IMR-90 (cell line): Measurements from ENCODE around the gene ASF1A. TPM values are rescaled to one million over a fixed set of nuclear protein-coding genes. Genes with fewer than 3 reads are reported as not detected.

Experiments used
- ATAC-seq: fragments of 200-7000 bp; cut with Tn5 transposase; 2 replicates; pipeline ENCODE4 v1.9.1; 2020; ENCODE audit warnings: low read depth, mild to moderate bottlenecking, moderate library complexity
- BruUV-seq: library from RNA; stranded (reverse); fragments of 400-500 nt; replicated peaks from 2 replicates; lab custom pipeline; 2021; lab: Mats Ljungman, UMichigan
- CTCF ChIA-PET: fragments of 300-600 bp; formaldehyde crosslinking; extraction: SDS; loops from one replicate; lab custom pipeline; 2021; ENCODE audit warnings: antibody characterized with exemption; lab: Yijun Ruan, JAX
- POLR2A ChIA-PET: fragments of 300-600 bp; sonication (Branson Sonifier 250); formaldehyde crosslinking; loops from one replicate; lab custom pipeline; 2022; ENCODE audit warnings: antibody characterized with exemption; ENCODE audit not compliant: unreplicated experiment; lab: Charles Lee
- DNase-seq: peaks from one replicate; pipeline ENCODE4 v3.0.0; 2013
- H2AFZ ChIP-seq: replicated peaks from 2 replicates; pipeline ENCODE3; 2013; ENCODE audit warnings: low read length, mild to moderate bottlenecking; ENCODE audit not compliant: poor library complexity
- H2AK5ac ChIP-seq: 2 replicates; pipeline ENCODE4 v1.6.1; 2013; ENCODE audit warnings: low read depth, low read length, inconsistent platforms
- H2AK9ac ChIP-seq: replicated peaks from 2 replicates; pipeline ENCODE3; 2013; ENCODE audit warnings: mild to moderate bottlenecking, low read depth, low read length, moderate library complexity; ENCODE audit not compliant: poor library complexity
- H2BK120ac ChIP-seq: 2 replicates; pipeline ENCODE4 v1.6.1; 2013; ENCODE audit warnings: low read depth, low read length, inconsistent platforms
- H2BK15ac ChIP-seq: 3 replicates; pipeline ENCODE4 v1.6.1; 2013; ENCODE audit warnings: low read depth, low read length, inconsistent platforms
- H2BK20ac ChIP-seq: 2 replicates; pipeline ENCODE4 v1.6.1; 2013; ENCODE audit warnings: low read depth, mild to moderate bottlenecking, inconsistent platforms, low read length, moderate library complexity
- H2BK5ac ChIP-seq: 2 replicates; pipeline ENCODE4 v1.6.1; 2013; ENCODE audit warnings: mild to moderate bottlenecking, low read depth, low read length, inconsistent platforms; ENCODE audit not compliant: poor library complexity, severe bottlenecking
- H3K14ac ChIP-seq: replicated peaks from 2 replicates; pipeline ENCODE4 v1.6.1; 2013; ENCODE audit warnings: low read depth, low read length, inconsistent platforms
- H3K18ac ChIP-seq: 2 replicates; pipeline ENCODE4 v1.6.1; 2013; ENCODE audit warnings: low read depth, low read length, control low read depth
- H3K23ac ChIP-seq: 2 replicates; pipeline ENCODE4 v1.6.1; 2013; ENCODE audit warnings: low read depth, low read length, inconsistent platforms
- H3K27ac ChIP-seq: 2 replicates; pipeline ENCODE4 v1.5.1; 2013; ENCODE audit warnings: mild to moderate bottlenecking, control low read depth, low read length; ENCODE audit not compliant: insufficient read depth
- H3K27me3 ChIP-seq: 2 replicates; pipeline ENCODE4 v1.6.1; 2013; ENCODE audit warnings: low read length; ENCODE audit not compliant: control insufficient read depth, insufficient read depth
- H3K36me3 ChIP-seq: 2 replicates; pipeline ENCODE4 v1.6.1; 2013; ENCODE audit warnings: low read length, mixed read lengths; ENCODE audit not compliant: control insufficient read depth, insufficient read depth
- H3K4ac ChIP-seq: 2 replicates; pipeline ENCODE4 v1.6.1; 2013; ENCODE audit warnings: low read depth, low read length, inconsistent platforms
- H3K4me1 ChIP-seq: 2 replicates; pipeline ENCODE4 v1.6.1; 2013; ENCODE audit warnings: low read length, mixed read lengths; ENCODE audit not compliant: control insufficient read depth, insufficient read depth
- H3K4me2 ChIP-seq: 2 replicates; pipeline ENCODE4 v1.6.1; 2013; ENCODE audit warnings: low read depth, mild to moderate bottlenecking, control low read depth, low read length, moderate library complexity
- H3K4me3 ChIP-seq: 2 replicates; pipeline ENCODE4 v1.5.1; 2013; ENCODE audit warnings: low read depth, mild to moderate bottlenecking, control low read depth, low read length, moderate library complexity; ENCODE audit not compliant: insufficient read depth
- H3K56ac ChIP-seq: 2 replicates; pipeline ENCODE4 v1.6.1; 2013; ENCODE audit warnings: low read length, inconsistent platforms; ENCODE audit not compliant: insufficient read depth; ENCODE audit errors: extremely low read depth
- H3K79me1 ChIP-seq, 2 experiments: 2 replicates each; pipeline ENCODE4 v1.6.1; 2013; ENCODE audit warnings: low read length in 2 of 2, inconsistent platforms in 1 of 2, low read depth in 1 of 2
- H3K9ac ChIP-seq: 2 replicates; pipeline ENCODE4 v1.6.1; 2013; ENCODE audit warnings: low read depth, low read length, control low read depth
- H3K9me1 ChIP-seq: 2 replicates; pipeline ENCODE4 v1.6.1; 2013; ENCODE audit warnings: low read length, inconsistent platforms; ENCODE audit not compliant: insufficient read depth
- H3K9me3 ChIP-seq: 2 replicates; pipeline ENCODE4 v1.6.1; 2013; ENCODE audit warnings: low read length; ENCODE audit not compliant: control insufficient read depth, insufficient read depth
- H4K20me1 ChIP-seq: 2 replicates; pipeline ENCODE4 v1.6.1; 2013; ENCODE audit warnings: low read length, inconsistent platforms; ENCODE audit not compliant: insufficient read depth
- H4K5ac ChIP-seq: 2 replicates; pipeline ENCODE4 v1.6.1; 2013; ENCODE audit warnings: mild to moderate bottlenecking, low read depth, low read length, control low read depth
- H4K8ac ChIP-seq, 2 experiments: 2 replicates each; pipeline ENCODE4 v1.6.1; 2013; ENCODE audit warnings: low read depth in 2 of 2, low read length in 2 of 2, control low read depth in 1 of 2, inconsistent platforms in 1 of 2
- H4K91ac ChIP-seq: 2 replicates; pipeline ENCODE4 v1.6.1; 2013; ENCODE audit warnings: low read depth, low read length, inconsistent platforms; ENCODE audit not compliant: insufficient read depth
- CEBPB ChIP-seq: IDR thresholded peaks from 2 replicates; pipeline ENCODE4 v1.6.1; 2012; ENCODE audit warnings: low read depth, low read length, improper control_type of control experiment
- MXI1 ChIP-seq: IDR thresholded peaks from 2 replicates; pipeline ENCODE4 v1.6.1; 2012; ENCODE audit warnings: low read depth, mild to moderate bottlenecking, low read length, moderate library complexity, borderline replicate concordance
- WGBS, 2 experiments: methylation state at CpG; one replicate each; pipeline versions ENCODE4 v1.1.5 to v1.1.7; 2013; ENCODE audit warnings: missing lambda C conversion rate in 2 of 2; ENCODE audit not compliant: insufficient read length in 1 of 2; ENCODE audit errors: extremely low coverage in 2 of 2; 5-methylcytosine and 5-hydroxymethylcytosine counted together
- dilution Hi-C: fragments of 300-500 bp; cut with HindIII; formaldehyde crosslinking; loops from one replicate; pipeline ENCODE4 v1.14.3; 2018; ENCODE audit warnings: low sequenced_read_pairs; ENCODE audit not compliant: unreplicated experiment
- in situ Hi-C: fragments of 300-500 bp; cut with MboI; formaldehyde crosslinking; loops from 3 replicates; pipeline ENCODE4 v1.14.3; 2019; ENCODE audit warnings: low sequenced_read_pairs, inconsistent platforms, mixed read lengths
- intact Hi-C: fragments of 100-400 bp; cut with micrococcal nuclease; formaldehyde crosslinking; loops from 2 replicates; pipeline ENCODE4 v1.10.0; 2022
- polyA plus RNA-seq, 3 experiments: library from polyadenylated mRNA; depleted of rRNA; stranded (reverse); fragments of >200 nt; gene quantifications; 2 replicates each; pipeline ENCODE4 v1.2.3, GENCODE V29; 2012; ENCODE audit warnings: low replicate concordance in 1 of 3
- total RNA-seq: library from RNA; depleted of rRNA; stranded (reverse); fragments of >200 nt; gene quantifications from 2 replicates; pipeline ENCODE4 v1.2.3, GENCODE V29; 2012

ASF1A gene
- total and polyA plus RNA-seq, 2 of the 4 experiments (the other 2 are of a cell fraction): 10.1 to 11.1 TPM

DNA sequence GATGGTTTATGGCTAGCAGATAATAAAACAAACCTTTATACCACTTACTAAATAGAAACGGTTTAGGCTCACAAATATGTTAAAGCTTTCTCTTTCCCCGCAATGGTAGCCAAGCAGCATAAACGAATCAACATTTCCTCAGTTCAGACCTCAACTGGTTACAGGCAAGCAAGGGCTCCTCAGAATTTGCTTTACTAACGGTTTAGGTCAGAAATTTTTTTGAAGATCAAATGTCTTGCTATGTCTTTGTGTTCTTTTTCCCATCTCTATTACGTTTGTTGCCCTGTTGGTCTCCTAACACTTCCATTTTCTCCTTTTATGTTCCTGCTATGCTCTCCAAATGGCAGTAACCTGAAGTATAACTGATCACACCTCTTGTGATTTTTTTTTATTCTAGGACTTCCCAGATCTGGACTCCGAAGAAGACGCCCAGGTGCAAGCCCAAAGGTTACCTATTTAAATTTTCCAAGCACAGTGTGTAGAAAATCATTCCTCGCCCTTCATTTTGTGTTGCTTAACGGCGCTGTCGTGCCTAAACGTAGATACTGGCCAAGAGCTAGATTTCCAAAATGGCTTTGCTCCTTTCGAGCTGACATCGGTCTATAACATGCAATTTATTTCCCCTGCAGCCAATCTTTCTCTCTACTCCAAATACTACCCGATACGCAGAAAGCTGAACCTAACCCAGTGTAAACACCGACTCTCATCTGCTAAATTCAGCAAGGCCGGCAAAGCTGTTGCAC, 717 bp upstream of the ASF1A start:
- peak overlapping the region; percentile 57 for H4K5ac ChIP-seq
- peak overlapping the region; percentile 21 for H2BK120ac ChIP-seq
- peaks cover 2% of the 10 kb centered on the region; the same call in 1 of the 2 replicates for H3K4me1 ChIP-seq
- H4K91ac ChIP-seq: peak overlapping the region; percentile 81
- intact Hi-C loops (loop anchor here (2.0 to 10.0 kb wide), 4 partner anchors 91 to 338 kb away; partner anchors contain the start of gene FAM184A), in situ Hi-C loops (no loop called here), dilution Hi-C loops (no loop called here)
- no peak overlapping the region for H2AK9ac ChIP-seq
- H2BK15ac ChIP-seq: peak overlapping the region; percentile 27; the same call in 1 of the 3 replicates
- H2BK5ac ChIP-seq: peak overlapping the region; percentile 81
- peak overlapping the region; percentile 36 for H3K23ac ChIP-seq
- no peaks in the 10 kb centered on the region for H3K9me3 ChIP-seq
- WGBS, 2 experiments: 2% methylated on average over 8 of the region's 18 CpGs; no CpG with 5 or more reads in 1 of the 2 experiments
- peaks cover 18 to 42% of the 10 kb centered on the region in 2 experiments for H3K79me1 ChIP-seq
- H2AK5ac ChIP-seq: peak overlapping the region; percentile 2; the same call in 1 of the 2 replicates
- peak overlapping the region; percentile 77 to 80 for H4K8ac ChIP-seq
- H2BK20ac ChIP-seq: peak overlapping the region; percentile 41; the same call in 1 of the 2 replicates
- H3K4me2 ChIP-seq: peak overlapping the region; percentile 80
- no peaks in the 10 kb centered on the region for H3K27me3 ChIP-seq
- ATAC-seq (peak; percentile 8), DNase-seq (peak; percentile 67)
- peak overlapping the region; percentile 59 for H3K4ac ChIP-seq
- H3K56ac ChIP-seq: peak overlapping the region; percentile 93
- H3K14ac ChIP-seq: peak overlapping the region; percentile 66
- H3K9ac ChIP-seq: peak overlapping the region; percentile 89
- ChIA-PET POLR2A (no interaction called here), CTCF (no interaction called here)
- H3K4me3 ChIP-seq: peak overlapping the region; percentile 61
- no TSS peak for BruUV-seq
- no peaks in the 10 kb centered on the region for H4K20me1 ChIP-seq
- H3K36me3 ChIP-seq: no peaks in the 10 kb centered on the region
- no peaks in the 10 kb centered on the region for H3K9me1 ChIP-seq
- H3K27ac ChIP-seq: peak overlapping the region; percentile 79
- TF ChIP-seq MXI1 (no peak), CEBPB (peak; percentile 56)
- peak overlapping the region; percentile 73 for H2AFZ ChIP-seq
- H3K18ac ChIP-seq: peak overlapping the region; percentile 66
